ENCODE data around the gene CPSF3.
"Not testable (repeated sequence)": the region's sequence is repeated elsewhere in the genome, so short reads cannot be mapped to it uniquely, and the experiment has no call there.

Gene CPSF3

GRCh38 chr2:9472511-9472910, 49.1 kb downstream of the CPSF3 start:
- no peak for DNase-seq

GRCh38 chr2:9473308-9473984, 50.0 kb downstream of the CPSF3 start:
- peak; percentile 20 to 54 for DNase-seq

- DNase-seq: peak in 1 of 2 experiments; percentile 50
These were observed 50.5 kb downstream of the CPSF3 start for GRCh38 chr2:9473985-9474360.

GRCh38 chr2:9474361-9475057, 51.1 kb downstream of the CPSF3 start, which contains the start of gene IAH1:
TSS of gene IAH1 (plus strand) at chr2:9474551. CDS start at chr2:9474567, 16 bp downstream.
- peak in 1 of 2 experiments; percentile 80 for DNase-seq

GRCh38 chr2:9477914-9478313, 54.5 kb downstream of the CPSF3 start:
- DNase-seq: no peak

- DNase-seq: no peak
These were observed 55.1 kb downstream of the CPSF3 start for GRCh38 chr2:9478526-9478925.

GRCh38 chr2:9480157-9480556, 56.7 kb downstream of the CPSF3 start:
- no peak for DNase-seq

- DNase-seq: no peak
These were observed 59.7 kb downstream of the CPSF3 start for GRCh38 chr2:9483107-9483506.

- no peak for DNase-seq
These were observed 61.1 kb downstream of the CPSF3 start for GRCh38 chr2:9484533-9484932.

- DNase-seq: no peak
These were observed 65.4 kb downstream of the CPSF3 start for GRCh38 chr2:9488583-9489547.

GRCh38 chr2:9490789-9491188, 67.3 kb downstream of the CPSF3 start:
- DNase-seq: no peak

GRCh38 chr2:9492927-9493326, 69.5 kb downstream of the CPSF3 start:
- DNase-seq: no peak

GRCh38 chr2:9493478-9493877, 70.0 kb downstream of the CPSF3 start:
- DNase-seq: no peak

- no peak for DNase-seq
These were observed 70.6 kb downstream of the CPSF3 start for GRCh38 chr2:9494081-9494480.

GRCh38 chr2:9497017-9497416, 73.6 kb downstream of the CPSF3 start:
- no peak for DNase-seq

GRCh38 chr2:9498210-9498609, 74.8 kb downstream of the CPSF3 start:
- DNase-seq: no peak

- DNase-seq: no peak
These were observed 85.5 kb downstream of the CPSF3 start for GRCh38 chr2:9508931-9509330.

- not testable (repeated sequence) for DNase-seq
These were observed 90.5 kb downstream of the CPSF3 start for GRCh38 chr2:9513946-9514345.

- no peak for DNase-seq
These were observed 93.8 kb downstream of the CPSF3 start for GRCh38 chr2:9517118-9517782.

GRCh38 chr2:9518163-9518562, 94.7 kb downstream of the CPSF3 start:
- no peak for DNase-seq

- DNase-seq: no peak
These were observed 95.3 kb downstream of the CPSF3 start for GRCh38 chr2:9518780-9519179.

GRCh38 chr2:9519250-9519649, 95.8 kb downstream of the CPSF3 start:
- no peak for DNase-seq
